GM21576 (cell line): Measurements from ENCODE around the gene MT1G.
"Not testable (repeated sequence)": the region's sequence is repeated elsewhere in the genome, so short reads cannot be mapped to it uniquely, and the experiment has no call there.

Source experiments
- ATAC-seq: cut with Tn5 transposase; IDR thresholded peaks from one replicate; pipeline ENCODE4 v1.9.1; 2021; ENCODE audit warnings: mild to moderate bottlenecking, moderate library complexity; ENCODE audit not compliant: unreplicated experiment

Gene MT1G

GRCh38 chr16:56665286-56666261, 2.3 kb downstream of the MT1G start:
- not testable (repeated sequence) for ATAC-seq

- no peak for ATAC-seq
Measured at GRCh38 chr16:56664506-56664905, 3.4 kb downstream of the MT1G start.

- ATAC-seq, result no peak
Measured at GRCh38 chr16:56662357-56663354, 5.2 kb downstream of the MT1G start.

- no peak for ATAC-seq
Measured at GRCh38 chr16:56658327-56658875, 9.5 kb downstream of the MT1G start.

- ATAC-seq, result no peak
Measured at GRCh38 chr16:56657555-56658326, 10.1 kb downstream of the MT1G start, which contains the start of gene MT1F. MT1F (plus strand) TSS chr16:56657959; CDS start chr16:56658059, 100 bp downstream.

- ATAC-seq, result no peak
Measured at GRCh38 chr16:56653218-56653617, 14.6 kb downstream of the MT1G start.

GRCh38 chr16:56652600-56652999, 15.3 kb downstream of the MT1G start:
- ATAC-seq, result no peak

- no peak for ATAC-seq
Measured at GRCh38 chr16:56651586-56651985, 16.3 kb downstream of the MT1G start, which contains the start of gene MT1B. MT1B (plus strand) TSS chr16:56651886; CDS start chr16:56651954, 68 bp downstream.

- ATAC-seq, result no peak
Measured at GRCh38 chr16:56649820-56650219, 18.0 kb downstream of the MT1G start.

- no peak for ATAC-seq
Measured at GRCh38 chr16:56649271-56649670, 18.6 kb downstream of the MT1G start.

- ATAC-seq, result no peak
Measured at GRCh38 chr16:56647641-56648431, 20.0 kb downstream of the MT1G start.

- no peak for ATAC-seq
Measured at GRCh38 chr16:56645838-56646237, 22.0 kb downstream of the MT1G start.

- no peak for ATAC-seq
Measured at GRCh38 chr16:56645311-56645710, 22.6 kb downstream of the MT1G start.

- no peak for ATAC-seq
Measured at GRCh38 chr16:56643833-56644232, 24.0 kb downstream of the MT1G start.

GRCh38 chr16:56643080-56643778, 24.6 kb downstream of the MT1G start:
- no peak for ATAC-seq

- ATAC-seq, result no peak
Measured at GRCh38 chr16:56641166-56641565, 26.7 kb downstream of the MT1G start.

- ATAC-seq, result no peak
Measured at GRCh38 chr16:56640076-56640475, 27.8 kb downstream of the MT1G start.

- no peak for ATAC-seq
Measured at GRCh38 chr16:56639045-56639444, 28.8 kb downstream of the MT1G start.
